Osteocyte (in vitro differentiated cells): ENCODE measurements around the gene FEM1C. TPM values are rescaled to one million over a fixed set of nuclear protein-coding genes. Genes with fewer than 3 reads are reported as not detected.

Experiments
- DNase-seq: peaks from one replicate; pipeline ENCODE4 v3.0.0; 2021; ENCODE audit warnings: mixed read lengths; ENCODE audit not compliant: unreplicated experiment; ENCODE audit errors: extremely low spot score
- H3K27ac Mint-ChIP-seq: one replicate; pipeline ENCODE4 v1.8.0; 2021; ENCODE audit warnings: mild to moderate bottlenecking, mixed read lengths; ENCODE audit not compliant: unreplicated experiment
- H3K27me3 Mint-ChIP-seq: one replicate; pipeline ENCODE4 v1.8.0; 2021; ENCODE audit warnings: mixed read lengths; ENCODE audit not compliant: unreplicated experiment
- H3K36me3 Mint-ChIP-seq: one replicate; pipeline ENCODE4 v1.8.0; 2021; ENCODE audit warnings: mixed read lengths; ENCODE audit not compliant: unreplicated experiment
- H3K4me1 Mint-ChIP-seq: one replicate; pipeline ENCODE4 v1.8.0; 2021; ENCODE audit warnings: mixed read lengths; ENCODE audit not compliant: unreplicated experiment
- H3K4me3 Mint-ChIP-seq: one replicate; pipeline ENCODE4 v1.8.0; 2021; ENCODE audit warnings: mild to moderate bottlenecking, moderate library complexity, mixed read lengths; ENCODE audit not compliant: unreplicated experiment
- H3K9me3 Mint-ChIP-seq: one replicate; pipeline ENCODE4 v1.8.0; 2021; ENCODE audit warnings: mixed read lengths; ENCODE audit not compliant: unreplicated experiment
- total RNA-seq: library from RNA; stranded (reverse); gene quantifications from 2 replicates; pipeline ENCODE4 v1.2.1, GENCODE V29; 2021
- TF ChIP-seq, protein P1 (sequence below): fragments of 200-600 bp; sonication (generic); IDR thresholded peaks from 2 replicates; pipeline ENCODE4 v1.5.0; 2021; ENCODE audit warnings: antibody characterized with exemption, mild to moderate bottlenecking, moderate library complexity

FEM1C gene
- total RNA-seq, 1 donor from 2014 or later: 12.8 TPM

GRCh38 chr5:115579216-115579615 is 34.6 kb upstream of the FEM1C start:
- Mint-ChIP-seq H3K36me3 (peaks cover 1% of the 10 kb centered on the region), H3K9me3 (no peaks in the 10 kb centered on the region), H3K27ac (no peak overlapping the region), H3K4me3 (no peak overlapping the region), H3K4me1 (peaks cover 23% of the 10 kb centered on the region), H3K27me3 (no peaks in the 10 kb centered on the region)
- TF ChIP-seq, protein P1, sequence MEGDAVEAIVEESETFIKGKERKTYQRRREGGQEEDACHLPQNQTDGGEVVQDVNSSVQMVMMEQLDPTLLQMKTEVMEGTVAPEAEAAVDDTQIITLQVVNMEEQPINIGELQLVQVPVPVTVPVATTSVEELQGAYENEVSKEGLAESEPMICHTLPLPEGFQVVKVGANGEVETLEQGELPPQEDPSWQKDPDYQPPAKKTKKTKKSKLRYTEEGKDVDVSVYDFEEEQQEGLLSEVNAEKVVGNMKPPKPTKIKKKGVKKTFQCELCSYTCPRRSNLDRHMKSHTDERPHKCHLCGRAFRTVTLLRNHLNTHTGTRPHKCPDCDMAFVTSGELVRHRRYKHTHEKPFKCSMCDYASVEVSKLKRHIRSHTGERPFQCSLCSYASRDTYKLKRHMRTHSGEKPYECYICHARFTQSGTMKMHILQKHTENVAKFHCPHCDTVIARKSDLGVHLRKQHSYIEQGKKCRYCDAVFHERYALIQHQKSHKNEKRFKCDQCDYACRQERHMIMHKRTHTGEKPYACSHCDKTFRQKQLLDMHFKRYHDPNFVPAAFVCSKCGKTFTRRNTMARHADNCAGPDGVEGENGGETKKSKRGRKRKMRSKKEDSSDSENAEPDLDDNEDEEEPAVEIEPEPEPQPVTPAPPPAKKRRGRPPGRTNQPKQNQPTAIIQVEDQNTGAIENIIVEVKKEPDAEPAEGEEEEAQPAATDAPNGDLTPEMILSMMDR: no peak
- DNase-seq: no peak

GRCh38 chr5:115578657-115579056 is 34.1 kb upstream of the FEM1C start:
- H3K27ac Mint-ChIP-seq: no peak overlapping the region
- no peak overlapping the region for H3K4me3 Mint-ChIP-seq
- peaks cover 1% of the 10 kb centered on the region for H3K36me3 Mint-ChIP-seq
- H3K27me3 Mint-ChIP-seq: no peaks in the 10 kb centered on the region
- TF ChIP-seq, protein P1: no peak
- peaks cover 25% of the 10 kb centered on the region for H3K4me1 Mint-ChIP-seq
- H3K9me3 Mint-ChIP-seq: no peaks in the 10 kb centered on the region
- no peak for DNase-seq

- no peak overlapping the region for H3K4me3 Mint-ChIP-seq
- TF ChIP-seq, protein P1: no peak
- no peak overlapping the region for H3K27ac Mint-ChIP-seq
- peaks cover 1% of the 10 kb centered on the region for H3K36me3 Mint-ChIP-seq
- H3K4me1 Mint-ChIP-seq: peaks cover 25% of the 10 kb centered on the region
- no peak for DNase-seq
- no peaks in the 10 kb centered on the region for H3K27me3 Mint-ChIP-seq
- H3K9me3 Mint-ChIP-seq: no peaks in the 10 kb centered on the region
These were observed 33.2 kb upstream of the FEM1C start for GRCh38 chr5:115577741-115578140.

GRCh38 chr5:115577329-115577728 is 32.8 kb upstream of the FEM1C start:
- no peak overlapping the region for H3K4me3 Mint-ChIP-seq
- H3K36me3 Mint-ChIP-seq: peaks cover 1% of the 10 kb centered on the region
- no peak for DNase-seq
- TF ChIP-seq, protein P1: no peak
- no peaks in the 10 kb centered on the region for H3K9me3 Mint-ChIP-seq
- H3K27ac Mint-ChIP-seq: no peak overlapping the region
- peaks cover 25% of the 10 kb centered on the region for H3K4me1 Mint-ChIP-seq
- no peaks in the 10 kb centered on the region for H3K27me3 Mint-ChIP-seq

DNA sequence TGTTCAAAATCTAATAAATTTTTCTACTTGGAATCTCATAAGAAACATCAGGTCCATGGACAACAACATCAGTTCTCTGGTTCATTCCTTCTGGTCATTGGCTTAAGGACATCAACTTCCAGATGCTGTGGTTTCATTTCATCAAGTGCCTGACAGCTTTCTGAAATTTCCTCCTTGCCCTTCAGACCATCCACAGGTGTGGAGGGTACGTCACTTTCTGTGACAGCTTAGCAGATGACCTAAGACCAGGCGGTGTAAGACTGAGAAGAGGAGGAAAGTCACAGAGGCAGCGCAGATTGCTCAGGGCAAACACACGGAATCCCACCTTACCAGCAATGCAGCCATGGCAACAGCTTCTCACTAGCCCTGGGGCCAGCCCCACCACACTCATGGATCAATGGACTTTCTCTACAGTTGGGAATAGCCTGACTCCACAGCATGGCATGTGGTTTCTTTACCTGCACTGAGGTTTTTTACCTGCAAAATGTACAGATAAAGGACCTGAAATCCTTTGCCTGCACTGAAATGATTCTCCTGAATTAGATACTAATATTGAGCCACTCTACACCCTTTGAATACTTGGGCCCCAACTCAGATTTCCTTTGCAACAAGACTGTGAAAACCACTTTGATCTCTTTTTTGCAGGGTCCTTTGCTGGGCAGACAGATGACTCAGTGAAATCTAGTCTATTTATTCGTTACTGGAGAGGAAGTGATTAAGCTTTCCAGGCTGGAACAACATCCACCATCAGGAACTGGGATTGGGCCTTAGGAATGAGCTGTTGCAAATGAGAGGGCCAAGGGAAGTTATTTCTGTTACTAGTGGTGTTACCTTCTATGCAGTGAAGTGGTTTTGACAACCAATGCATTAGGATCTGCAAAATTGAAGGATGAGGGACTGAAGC is 30.8 kb upstream of the FEM1C start:
- TF ChIP-seq, protein P1: no peak
- Mint-ChIP-seq H3K36me3 (peaks cover 1% of the 10 kb centered on the region), H3K27ac (no peak overlapping the region), H3K9me3 (no peaks in the 10 kb centered on the region), H3K27me3 (no peaks in the 10 kb centered on the region), H3K4me1 (peaks cover 25% of the 10 kb centered on the region), H3K4me3 (no peak overlapping the region)
- DNase-seq: no peak
